ENCODE results near the gene TTLL11.

TTLL11 gene

GRCh38 chr9:121784731-121785411 is 308.2 kb downstream of the TTLL11 start:
- peak overlapping the region; percentile 2 for H3K56ac ChIP-seq (ENCODE audit: low read length)
- H3K27ac ChIP-seq (ENCODE audit: low read depth, low read length), result no peak overlapping the region
- no peak overlapping the region for H4K5ac ChIP-seq (ENCODE audit: low read length)
- no peaks in the 10 kb centered on the region for H3K27me3 ChIP-seq (ENCODE audit: insufficient read depth, low read length, poor library complexity)
- peaks cover 5% of the 10 kb centered on the region for H3K4me1 ChIP-seq (ENCODE audit: control insufficient read depth, low read depth, low read length)
- H2BK5ac ChIP-seq (ENCODE audit: low read length), result no peak overlapping the region
- no peak overlapping the region for H2AK5ac ChIP-seq (ENCODE audit: low read length)
- H3K18ac ChIP-seq (ENCODE audit: low read length), result no peak overlapping the region
- H3K79me1 ChIP-seq (ENCODE audit: low read length), result no peaks in the 10 kb centered on the region
- no peaks in the 10 kb centered on the region for H3K36me3 ChIP-seq (ENCODE audit: control insufficient read depth, insufficient read depth, low read length)
- H3K79me2 ChIP-seq (ENCODE audit: control insufficient read depth, insufficient read depth, low read length), result no peaks in the 10 kb centered on the region
- no CpG with 5 or more reads among the region's 17 CpGs for WGBS (ENCODE audit: extremely low coverage, insufficient coverage, low lambda C conversion rate)
- H2BK15ac ChIP-seq (replicated peaks; ENCODE audit: low read depth), result no peak overlapping the region
- H3K4me2 ChIP-seq (ENCODE audit: low read length), result no peak overlapping the region
- no peak overlapping the region for H3K23ac ChIP-seq (ENCODE audit: low read length)
- H3K4me3 ChIP-seq (ENCODE audit: low read length), result no peak overlapping the region
- no peak overlapping the region for H3K9ac ChIP-seq (ENCODE audit: low read length)
- no peak overlapping the region for H4K8ac ChIP-seq (ENCODE audit: low read depth, low read length)
- H2BK120ac ChIP-seq (ENCODE audit: low read depth, low read length), result no peak overlapping the region
- peak; percentile 28 for DNase-seq
- H3K4ac ChIP-seq (ENCODE audit: low read depth, low read length), result no peak overlapping the region

- Histone ChIP-seq H3K27ac (ENCODE audit: low read depth, low read length) (no peak overlapping the region), H3K79me2 (ENCODE audit: control insufficient read depth, insufficient read depth, low read length) (no peaks in the 10 kb centered on the region), H3K4me2 (ENCODE audit: low read length) (no peak overlapping the region), H3K4me3 (ENCODE audit: low read length) (no peak overlapping the region), H3K4me1 (ENCODE audit: control insufficient read depth, low read depth, low read length) (peaks cover 5% of the 10 kb centered on the region), H4K5ac (ENCODE audit: low read length) (no peak overlapping the region), H2BK120ac (ENCODE audit: low read depth, low read length) (no peak overlapping the region), H3K23ac (ENCODE audit: low read length) (no peak overlapping the region), H2BK15ac (replicated peaks; ENCODE audit: low read depth) (no peak overlapping the region), H2BK5ac (ENCODE audit: low read length) (peak overlapping the region; percentile 50), H2AK5ac (ENCODE audit: low read length) (no peak overlapping the region), H3K4ac (ENCODE audit: low read depth, low read length) (no peak overlapping the region), H3K9ac (ENCODE audit: low read length) (peak overlapping the region; percentile 27), H3K36me3 (ENCODE audit: control insufficient read depth, insufficient read depth, low read length) (no peaks in the 10 kb centered on the region), H3K18ac (ENCODE audit: low read length) (no peak overlapping the region), H3K27me3 (ENCODE audit: insufficient read depth, low read length, poor library complexity) (no peaks in the 10 kb centered on the region), H4K8ac (ENCODE audit: low read depth, low read length) (no peak overlapping the region), H3K56ac (ENCODE audit: low read length) (peak overlapping the region; percentile 44), H3K79me1 (ENCODE audit: low read length) (no peaks in the 10 kb centered on the region)
- no CpG with 5 or more reads among the region's 26 CpGs for WGBS (ENCODE audit: extremely low coverage, insufficient coverage, low lambda C conversion rate)
- DNase-seq, result peak; percentile 42
Measured at GRCh38 chr9:121783521-121784507, 309.3 kb downstream of the TTLL11 start.

GRCh38 chr9:121783111-121783510 is 310.0 kb downstream of the TTLL11 start:
- Histone ChIP-seq H3K36me3 (ENCODE audit: control insufficient read depth, insufficient read depth, low read length) (no peaks in the 10 kb centered on the region), H3K23ac (ENCODE audit: low read length) (no peak overlapping the region), H3K27me3 (ENCODE audit: insufficient read depth, low read length, poor library complexity) (no peaks in the 10 kb centered on the region), H3K4ac (ENCODE audit: low read depth, low read length) (no peak overlapping the region), H3K27ac (ENCODE audit: low read depth, low read length) (no peak overlapping the region), H3K9ac (ENCODE audit: low read length) (no peak overlapping the region), H3K79me2 (ENCODE audit: control insufficient read depth, insufficient read depth, low read length) (no peaks in the 10 kb centered on the region), H2BK5ac (ENCODE audit: low read length) (no peak overlapping the region), H3K79me1 (ENCODE audit: low read length) (no peaks in the 10 kb centered on the region), H4K8ac (ENCODE audit: low read depth, low read length) (no peak overlapping the region), H4K5ac (ENCODE audit: low read length) (no peak overlapping the region), H3K4me2 (ENCODE audit: low read length) (no peak overlapping the region), H3K4me3 (ENCODE audit: low read length) (no peak overlapping the region), H2BK15ac (replicated peaks; ENCODE audit: low read depth) (no peak overlapping the region), H3K56ac (ENCODE audit: low read length) (no peak overlapping the region), H3K4me1 (ENCODE audit: control insufficient read depth, low read depth, low read length) (peaks cover 5% of the 10 kb centered on the region), H3K18ac (ENCODE audit: low read length) (no peak overlapping the region), H2BK120ac (ENCODE audit: low read depth, low read length) (no peak overlapping the region), H2AK5ac (ENCODE audit: low read length) (no peak overlapping the region)
- DNase-seq, result no peak
- no CpG with 5 or more reads among the region's 2 CpGs for WGBS (ENCODE audit: extremely low coverage, insufficient coverage, low lambda C conversion rate)

GRCh38 chr9:121782514-121783110 is 310.5 kb downstream of the TTLL11 start:
- H3K18ac ChIP-seq (ENCODE audit: low read length), result no peak overlapping the region
- no peak overlapping the region for H2BK5ac ChIP-seq (ENCODE audit: low read length)
- H3K23ac ChIP-seq (ENCODE audit: low read length), result no peak overlapping the region
- no peaks in the 10 kb centered on the region for H3K79me1 ChIP-seq (ENCODE audit: low read length)
- no peak overlapping the region for H3K9ac ChIP-seq (ENCODE audit: low read length)
- H3K79me2 ChIP-seq (ENCODE audit: control insufficient read depth, insufficient read depth, low read length), result no peaks in the 10 kb centered on the region
- H2AK5ac ChIP-seq (ENCODE audit: low read length), result no peak overlapping the region
- H2BK120ac ChIP-seq (ENCODE audit: low read depth, low read length), result no peak overlapping the region
- H4K8ac ChIP-seq (ENCODE audit: low read depth, low read length), result no peak overlapping the region
- H3K4me2 ChIP-seq (ENCODE audit: low read length), result no peak overlapping the region
- H3K27ac ChIP-seq (ENCODE audit: low read depth, low read length), result no peak overlapping the region
- no peak overlapping the region for H4K5ac ChIP-seq (ENCODE audit: low read length)
- peaks cover 1% of the 10 kb centered on the region for H3K36me3 ChIP-seq (ENCODE audit: control insufficient read depth, insufficient read depth, low read length)
- peaks cover 5% of the 10 kb centered on the region for H3K4me1 ChIP-seq (ENCODE audit: control insufficient read depth, low read depth, low read length)
- no peaks in the 10 kb centered on the region for H3K27me3 ChIP-seq (ENCODE audit: insufficient read depth, low read length, poor library complexity)
- DNase-seq, result no peak
- H3K4ac ChIP-seq (ENCODE audit: low read depth, low read length), result no peak overlapping the region
- no peak overlapping the region for H3K56ac ChIP-seq (ENCODE audit: low read length)
- no peak overlapping the region for H3K4me3 ChIP-seq (ENCODE audit: low read length)
- WGBS (ENCODE audit: extremely low coverage, insufficient coverage, low lambda C conversion rate), result no CpG with 5 or more reads among the region's 17 CpGs
- H2BK15ac ChIP-seq (replicated peaks; ENCODE audit: low read depth), result no peak overlapping the region

GRCh38 chr9:121781701-121782464 is 311.2 kb downstream of the TTLL11 start:
- Histone ChIP-seq H2AK5ac (ENCODE audit: low read length) (no peak overlapping the region), H3K79me2 (ENCODE audit: control insufficient read depth, insufficient read depth, low read length) (no peaks in the 10 kb centered on the region), H3K4ac (ENCODE audit: low read depth, low read length) (no peak overlapping the region), H3K18ac (ENCODE audit: low read length) (no peak overlapping the region), H2BK120ac (ENCODE audit: low read depth, low read length) (no peak overlapping the region), H3K9ac (ENCODE audit: low read length) (no peak overlapping the region), H3K4me3 (ENCODE audit: low read length) (no peak overlapping the region), H4K5ac (ENCODE audit: low read length) (no peak overlapping the region), H3K56ac (ENCODE audit: low read length) (no peak overlapping the region), H3K23ac (ENCODE audit: low read length) (no peak overlapping the region), H3K4me2 (ENCODE audit: low read length) (no peak overlapping the region), H3K27ac (ENCODE audit: low read depth, low read length) (no peak overlapping the region), H4K8ac (ENCODE audit: low read depth, low read length) (no peak overlapping the region), H3K27me3 (ENCODE audit: insufficient read depth, low read length, poor library complexity) (no peaks in the 10 kb centered on the region), H2BK15ac (replicated peaks; ENCODE audit: low read depth) (no peak overlapping the region), H3K79me1 (ENCODE audit: low read length) (no peaks in the 10 kb centered on the region), H3K36me3 (ENCODE audit: control insufficient read depth, insufficient read depth, low read length) (peaks cover 1% of the 10 kb centered on the region), H3K4me1 (ENCODE audit: control insufficient read depth, low read depth, low read length) (peaks cover 5% of the 10 kb centered on the region), H2BK5ac (ENCODE audit: low read length) (no peak overlapping the region)
- no peak for DNase-seq
- no CpG with 5 or more reads among the region's 17 CpGs for WGBS (ENCODE audit: extremely low coverage, insufficient coverage, low lambda C conversion rate)
